ENCODE measurements around the gene MAP2K4.

Gene MAP2K4

DNA sequence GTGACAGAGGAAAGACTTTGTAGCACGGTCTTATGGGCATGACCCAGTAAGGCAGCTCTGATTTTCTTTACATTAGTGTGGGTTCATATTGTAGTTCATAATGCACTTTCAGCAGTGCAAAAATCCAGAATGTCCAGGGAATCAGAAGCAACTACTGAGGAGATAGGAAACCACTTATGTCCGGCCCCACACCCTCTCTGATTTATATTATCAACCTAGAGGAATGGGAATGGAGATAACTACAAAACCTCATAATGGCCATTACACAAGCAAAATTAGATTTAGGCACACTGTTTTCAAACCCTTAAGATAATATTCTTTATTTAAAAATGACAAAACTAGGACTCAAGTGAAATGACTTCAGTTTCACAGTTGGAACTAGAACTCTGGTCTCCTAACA lies 7.9 kb downstream of the MAP2K4 start:
- H3K4me2 ChIP-seq (ENCODE audit: low read length): no peak overlapping the region
- no peak overlapping the region for H3K27ac ChIP-seq (ENCODE audit: low read depth, low read length, poor library complexity, severe bottlenecking)
- TF ChIP-seq EZH2 (IDR thresholded peaks at IDR 0.05; ENCODE audit: borderline replicate concordance, low read length): no peak
- TF ChIP-seq, protein P1, sequence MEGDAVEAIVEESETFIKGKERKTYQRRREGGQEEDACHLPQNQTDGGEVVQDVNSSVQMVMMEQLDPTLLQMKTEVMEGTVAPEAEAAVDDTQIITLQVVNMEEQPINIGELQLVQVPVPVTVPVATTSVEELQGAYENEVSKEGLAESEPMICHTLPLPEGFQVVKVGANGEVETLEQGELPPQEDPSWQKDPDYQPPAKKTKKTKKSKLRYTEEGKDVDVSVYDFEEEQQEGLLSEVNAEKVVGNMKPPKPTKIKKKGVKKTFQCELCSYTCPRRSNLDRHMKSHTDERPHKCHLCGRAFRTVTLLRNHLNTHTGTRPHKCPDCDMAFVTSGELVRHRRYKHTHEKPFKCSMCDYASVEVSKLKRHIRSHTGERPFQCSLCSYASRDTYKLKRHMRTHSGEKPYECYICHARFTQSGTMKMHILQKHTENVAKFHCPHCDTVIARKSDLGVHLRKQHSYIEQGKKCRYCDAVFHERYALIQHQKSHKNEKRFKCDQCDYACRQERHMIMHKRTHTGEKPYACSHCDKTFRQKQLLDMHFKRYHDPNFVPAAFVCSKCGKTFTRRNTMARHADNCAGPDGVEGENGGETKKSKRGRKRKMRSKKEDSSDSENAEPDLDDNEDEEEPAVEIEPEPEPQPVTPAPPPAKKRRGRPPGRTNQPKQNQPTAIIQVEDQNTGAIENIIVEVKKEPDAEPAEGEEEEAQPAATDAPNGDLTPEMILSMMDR (IDR thresholded peaks at IDR 0.05; ENCODE audit: low read length): no peak
- no peak overlapping the region for H3K4me3 ChIP-seq (ENCODE audit: low read depth, low read length, poor library complexity, severe bottlenecking)
- H3F3A ChIP-seq (ENCODE audit: insufficient read depth, low read length): no peaks in the 10 kb centered on the region
- H3K79me2 ChIP-seq (ENCODE audit: insufficient read depth, low read length): peaks cover 62% of the 10 kb centered on the region
- no peaks in the 10 kb centered on the region for H3K9me2 ChIP-seq (ENCODE audit: low read depth, low read length)
- H4K20me1 ChIP-seq (ENCODE audit: insufficient read depth, low read length): 0 out of 2 replicates have a peak, but pooled peaks cover 2% of the 10 kb centered on the region
- H3K27me3 ChIP-seq (ENCODE audit: insufficient read depth, low read length): no peaks in the 10 kb centered on the region
- no peaks in the 10 kb centered on the region for H3K4me1 ChIP-seq (ENCODE audit: insufficient read depth, low read length, severe bottlenecking)
- H3K9ac ChIP-seq (ENCODE audit: low read length): no peak overlapping the region
- no peaks in the 10 kb centered on the region for H3K9me3 ChIP-seq (ENCODE audit: low read length)
- H3K36me3 ChIP-seq (ENCODE audit: insufficient read depth, low read length): no peaks in the 10 kb centered on the region; the same call in 1 of the 2 replicates
- no peak overlapping the region for H2AFZ ChIP-seq (ENCODE audit: low read length)

DNA sequence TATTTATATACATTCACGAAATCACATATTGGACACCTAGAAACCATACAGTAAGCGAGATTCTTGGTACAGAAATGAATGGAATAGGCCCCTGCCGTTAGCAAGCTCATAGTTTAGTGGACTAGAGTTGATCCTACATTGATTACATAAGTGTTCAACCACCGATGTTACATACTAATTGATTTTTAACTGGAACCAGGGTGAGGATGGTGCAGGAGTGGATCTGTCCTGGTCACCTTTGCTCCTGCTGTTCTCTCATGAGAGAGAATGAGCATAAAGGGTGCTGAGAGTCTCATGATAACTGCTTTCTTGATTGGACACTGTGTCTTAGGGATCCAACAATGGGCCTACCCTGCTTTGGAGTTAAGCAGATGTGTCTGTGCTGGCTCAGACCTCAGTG lies 13.9 kb downstream of the MAP2K4 start:
- Histone ChIP-seq H3K9me3 (ENCODE audit: low read length) (no peaks in the 10 kb centered on the region), H3K9ac (ENCODE audit: low read length) (no peak overlapping the region), H3F3A (ENCODE audit: insufficient read depth, low read length) (no peaks in the 10 kb centered on the region), H3K4me1 (ENCODE audit: insufficient read depth, low read length, severe bottlenecking) (no peaks in the 10 kb centered on the region), H3K4me3 (ENCODE audit: low read depth, low read length, poor library complexity, severe bottlenecking) (no peak overlapping the region), H4K20me1 (ENCODE audit: insufficient read depth, low read length) (0 out of 2 replicates have a peak, but pooled peaks cover 2% of the 10 kb centered on the region), H3K9me2 (ENCODE audit: low read depth, low read length) (no peaks in the 10 kb centered on the region), H3K4me2 (ENCODE audit: low read length) (no peak overlapping the region), H3K79me2 (ENCODE audit: insufficient read depth, low read length) (peaks cover 33% of the 10 kb centered on the region), H2AFZ (ENCODE audit: low read length) (no peak overlapping the region), H3K27ac (ENCODE audit: low read depth, low read length, poor library complexity, severe bottlenecking) (no peak overlapping the region), H3K36me3 (ENCODE audit: insufficient read depth, low read length) (peaks cover 7% of the 10 kb centered on the region), H3K27me3 (ENCODE audit: insufficient read depth, low read length) (no peaks in the 10 kb centered on the region)
- TF ChIP-seq EZH2 (IDR thresholded peaks at IDR 0.05; ENCODE audit: borderline replicate concordance, low read length): no peak
- TF ChIP-seq, protein P1 (IDR thresholded peaks at IDR 0.05; ENCODE audit: low read length): no peak

DNA sequence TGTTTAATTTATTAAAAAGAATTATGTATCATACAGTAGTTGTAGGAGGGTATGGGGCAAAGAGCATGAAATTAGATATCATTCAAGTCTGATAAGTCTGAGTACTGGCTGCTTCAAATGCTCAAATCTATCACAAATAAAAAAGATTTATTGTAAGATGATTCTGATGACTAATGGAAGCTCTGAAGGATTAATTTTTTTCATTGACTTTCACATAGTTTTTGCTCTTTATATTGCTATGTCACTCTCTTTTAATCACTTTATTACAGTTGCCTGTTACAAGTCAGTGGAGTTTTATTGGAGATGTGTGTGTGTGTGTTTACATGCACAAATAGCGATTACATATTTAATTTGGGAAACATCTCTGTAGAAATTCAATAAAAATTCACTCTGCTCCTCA lies 15.0 kb downstream of the MAP2K4 start:
- 0 out of 2 replicates have a peak, but pooled peaks cover 2% of the 10 kb centered on the region for H4K20me1 ChIP-seq (ENCODE audit: insufficient read depth, low read length)
- TF ChIP-seq, protein P1 (IDR thresholded peaks at IDR 0.05; ENCODE audit: low read length): no peak
- no peak for TF ChIP-seq EZH2 (IDR thresholded peaks at IDR 0.05; ENCODE audit: borderline replicate concordance, low read length)

More for the DNA sequence above, 15.0 kb downstream of the MAP2K4 start:
- Histone ChIP-seq H3K27ac (ENCODE audit: low read depth, low read length, poor library complexity, severe bottlenecking) (no peak overlapping the region), H3K27me3 (ENCODE audit: insufficient read depth, low read length) (no peaks in the 10 kb centered on the region), H3K9me2 (ENCODE audit: low read depth, low read length) (no peaks in the 10 kb centered on the region), H3K36me3 (ENCODE audit: insufficient read depth, low read length) (peaks cover 7% of the 10 kb centered on the region), H3K79me2 (ENCODE audit: insufficient read depth, low read length) (peaks cover 33% of the 10 kb centered on the region), H3K4me3 (ENCODE audit: low read depth, low read length, poor library complexity, severe bottlenecking) (no peak overlapping the region), H3K4me2 (ENCODE audit: low read length) (no peak overlapping the region), H3K4me1 (ENCODE audit: insufficient read depth, low read length, severe bottlenecking) (no peaks in the 10 kb centered on the region), H3F3A (ENCODE audit: insufficient read depth, low read length) (no peaks in the 10 kb centered on the region), H2AFZ (ENCODE audit: low read length) (no peak overlapping the region), H3K9me3 (ENCODE audit: low read length) (no peaks in the 10 kb centered on the region), H3K9ac (ENCODE audit: low read length) (no peak overlapping the region)

All from OCI-LY1 (cell line).